GM21786 (cell line): Measurements from ENCODE around the gene MYLK.
"Not testable (repeated sequence)": the region's sequence is repeated elsewhere in the genome, so short reads cannot be mapped to it uniquely, and the experiment has no call there.

Experiments used
- ATAC-seq: cut with Tn5 transposase; IDR thresholded peaks from one replicate; pipeline ENCODE4 v1.9.1; 2021; ENCODE audit not compliant: unreplicated experiment

MYLK gene

DNA sequence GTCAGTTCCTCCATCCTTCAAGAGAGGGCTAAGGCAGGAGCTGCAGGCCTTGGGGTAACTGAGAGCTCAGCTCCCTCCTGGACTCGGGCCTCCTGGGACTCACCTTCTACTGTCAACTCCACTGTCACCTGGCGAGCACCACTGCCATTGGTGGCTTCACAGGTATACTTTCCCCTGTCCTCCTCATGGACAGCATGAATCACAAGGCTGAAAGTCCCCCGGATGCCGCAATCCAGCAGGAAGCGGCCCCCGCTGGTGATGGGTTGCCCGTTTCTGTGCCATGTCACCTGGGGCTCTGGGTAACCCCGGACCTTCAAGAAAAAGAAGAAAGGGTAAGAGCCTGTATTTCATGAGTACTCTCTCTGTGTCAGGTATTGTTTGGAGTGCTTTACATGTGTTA is 131.9 kb downstream of the MYLK start:
- ATAC-seq, result no peak

DNA sequence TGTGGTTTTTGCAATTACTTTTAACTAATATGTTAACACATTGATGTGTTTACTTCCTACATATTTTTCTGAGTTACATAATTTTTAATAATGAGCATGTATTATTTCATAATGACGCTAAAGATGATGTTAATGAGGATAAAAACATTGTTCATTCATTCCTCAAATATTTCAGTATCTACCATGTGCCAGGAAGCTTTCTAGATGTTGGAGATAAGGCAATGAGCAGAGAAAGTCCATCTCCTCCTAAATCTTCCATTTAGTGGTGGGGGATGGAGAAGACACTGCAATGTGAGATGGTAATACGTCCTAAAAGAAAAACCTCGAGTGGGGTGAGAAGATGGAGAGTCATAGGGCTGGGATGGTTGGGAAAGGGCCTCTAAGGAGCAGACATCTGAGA is 132.7 kb downstream of the MYLK start:
- no peak for ATAC-seq

DNA sequence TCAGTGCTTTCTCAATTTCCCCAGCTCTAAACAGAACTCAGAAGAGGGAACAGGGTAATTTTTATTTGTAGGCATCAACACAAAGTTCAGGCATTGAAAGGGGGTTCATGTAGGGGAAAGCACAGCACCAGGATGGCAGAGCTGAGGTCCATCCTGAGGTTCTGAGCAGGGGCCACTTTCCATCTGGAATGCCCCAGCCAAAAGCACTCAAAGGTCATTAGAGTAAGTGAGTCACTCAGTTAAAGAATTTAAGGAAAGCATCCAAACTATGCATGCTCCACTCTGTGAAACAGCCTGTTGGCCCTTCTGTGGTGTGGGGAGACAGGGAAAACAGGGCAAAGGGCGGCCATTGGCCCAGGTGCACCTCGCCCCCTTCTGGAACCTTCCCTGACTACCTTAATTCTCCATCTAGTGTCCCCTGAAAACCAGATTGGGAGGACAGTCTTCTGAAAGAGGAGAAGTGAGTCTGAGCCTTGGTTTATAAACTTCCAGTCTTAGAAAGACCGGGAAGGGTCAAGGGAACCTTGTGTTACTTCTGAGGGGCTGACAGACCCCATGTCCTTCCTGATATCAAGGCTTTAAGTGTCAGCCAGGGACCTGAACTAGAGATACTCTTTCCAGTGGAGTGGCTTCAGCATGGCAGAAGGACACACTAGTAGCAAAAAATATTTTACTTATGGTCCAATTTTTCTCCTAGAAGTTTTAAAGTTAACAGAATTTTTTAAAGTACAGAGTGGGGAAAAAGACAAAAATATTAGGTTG is 133.3 kb downstream of the MYLK start:
- ATAC-seq, result no peak

DNA sequence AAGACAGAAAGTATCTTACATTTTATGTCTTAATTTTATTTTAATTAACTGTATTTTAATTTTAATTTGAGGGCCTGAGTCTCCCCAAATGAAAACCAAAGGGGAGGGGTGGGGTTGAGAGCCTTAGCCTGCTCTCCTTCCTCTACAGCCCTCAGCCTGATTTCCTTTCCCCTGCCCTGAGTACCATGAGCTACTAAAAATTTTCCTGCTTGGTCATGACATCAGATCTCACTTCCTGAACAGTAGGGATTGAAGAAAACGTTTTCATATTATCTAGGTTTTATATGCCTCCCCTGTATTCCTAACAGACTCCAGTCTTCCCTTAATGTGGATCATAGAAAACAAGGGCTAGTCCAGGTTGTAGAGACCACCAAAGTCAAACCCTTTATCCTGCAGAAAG is 133.9 kb downstream of the MYLK start:
- ATAC-seq, result no peak

DNA sequence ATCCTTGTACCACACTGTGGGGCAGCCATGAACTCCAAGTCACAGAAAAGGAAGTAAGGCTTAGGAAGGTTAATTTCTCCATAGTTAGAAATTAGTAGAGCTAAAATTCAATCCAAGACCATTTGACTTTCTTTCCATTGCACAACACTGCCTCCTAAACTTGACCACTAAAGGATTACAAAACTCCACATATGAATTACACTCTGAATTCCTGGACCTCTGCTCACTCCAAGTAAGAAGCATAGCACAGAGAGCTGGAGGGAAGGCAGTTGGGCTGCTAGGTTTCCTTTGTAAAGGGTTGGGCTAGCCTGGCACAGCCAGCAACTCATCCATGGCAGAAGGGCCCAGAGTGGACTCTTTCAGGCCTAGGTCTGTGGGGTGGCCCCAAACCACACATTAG is 134.4 kb downstream of the MYLK start:
- ATAC-seq, result no peak

DNA sequence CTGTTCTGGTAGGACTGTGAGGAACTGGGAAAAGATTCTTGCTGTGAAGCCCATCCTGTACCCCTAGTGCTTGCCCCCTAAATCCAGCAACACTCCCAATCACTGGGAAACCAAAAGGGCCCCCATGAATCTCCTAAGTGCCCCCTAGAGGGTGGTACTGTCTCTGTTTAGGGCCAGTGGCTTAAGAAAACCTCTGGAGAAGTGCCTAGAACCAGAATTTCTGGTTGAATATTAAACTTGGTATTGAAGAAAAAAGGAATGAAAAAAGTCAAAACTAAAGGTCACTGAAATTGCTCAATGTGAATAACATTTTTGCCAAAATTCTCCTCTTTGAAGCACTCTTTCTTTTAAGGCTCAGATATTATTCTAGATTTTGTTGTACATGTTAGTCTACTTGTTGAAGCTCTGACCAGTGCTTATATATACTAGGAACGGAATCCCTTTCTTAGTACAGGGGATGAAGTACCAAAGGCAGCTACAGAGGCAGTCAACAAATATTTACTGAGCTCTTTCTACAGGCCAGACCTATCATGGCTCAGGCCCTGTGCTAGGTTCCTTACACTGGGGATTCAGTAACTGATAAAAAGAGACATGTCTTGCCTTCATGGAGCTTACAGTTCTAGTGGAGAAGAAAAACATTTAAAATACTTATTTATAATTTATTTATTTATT is 138.8 kb downstream of the MYLK start:
- ATAC-seq, result no peak

DNA sequence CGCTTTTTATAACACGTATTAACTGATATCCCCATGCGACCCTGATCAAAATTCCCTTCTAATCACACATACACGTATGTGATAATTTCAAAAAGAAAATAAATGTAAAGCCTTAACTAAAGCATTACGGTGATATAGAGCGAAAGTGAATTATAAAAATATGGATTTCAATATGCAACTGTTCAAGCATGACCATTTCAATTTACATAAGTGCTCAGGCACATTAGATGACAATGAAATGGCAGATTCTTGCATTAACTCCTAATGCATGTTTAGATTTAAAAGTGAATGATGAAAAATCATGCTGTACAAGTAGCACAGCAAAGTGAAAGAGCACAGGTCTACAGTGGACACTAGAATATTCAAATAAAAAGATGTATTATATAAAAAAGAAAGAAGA is 140.1 kb downstream of the MYLK start:
- ATAC-seq, result no peak

DNA sequence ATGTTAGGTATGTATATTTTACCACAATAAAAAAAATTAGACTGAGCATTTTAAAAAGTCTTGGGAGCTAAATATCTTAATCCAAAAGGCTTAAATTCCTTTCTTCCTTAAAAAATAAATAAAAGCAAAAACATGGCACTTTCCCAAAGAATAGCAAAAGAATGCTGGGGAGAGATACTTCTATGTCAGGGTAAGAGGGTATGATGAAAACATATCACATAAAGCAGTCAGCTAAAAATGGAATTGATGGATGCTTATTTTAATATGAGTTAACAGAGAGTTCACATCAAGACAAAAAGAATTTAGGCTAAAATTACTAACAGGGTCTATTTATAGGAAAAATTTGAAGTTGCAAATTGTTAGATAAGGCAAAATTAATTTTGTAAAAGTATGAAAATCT is 141.0 kb downstream of the MYLK start:
- ATAC-seq, result no peak

DNA sequence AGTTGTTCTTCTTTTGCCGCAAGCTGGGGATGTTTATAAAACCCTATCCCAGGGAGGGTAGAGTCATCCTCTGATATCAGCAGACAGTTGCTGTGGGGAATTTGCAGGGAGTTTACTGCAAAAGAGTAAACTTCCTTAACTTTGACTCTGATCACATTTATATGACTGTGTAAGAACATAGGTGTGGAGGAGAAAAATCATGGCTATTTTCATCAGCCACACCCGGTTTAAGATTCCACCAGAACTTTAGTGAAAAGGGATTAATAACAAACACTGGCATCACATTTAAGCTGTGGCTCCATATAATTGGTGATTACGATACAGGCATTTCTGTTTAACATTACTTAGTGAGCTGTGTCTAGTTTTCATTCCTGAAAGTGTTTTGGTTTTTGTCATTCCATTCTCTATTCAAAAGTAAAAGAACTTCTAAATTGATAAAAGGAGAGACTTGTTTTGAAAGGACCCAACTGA is 143.1 kb downstream of the MYLK start:
- ATAC-seq, result no peak

DNA sequence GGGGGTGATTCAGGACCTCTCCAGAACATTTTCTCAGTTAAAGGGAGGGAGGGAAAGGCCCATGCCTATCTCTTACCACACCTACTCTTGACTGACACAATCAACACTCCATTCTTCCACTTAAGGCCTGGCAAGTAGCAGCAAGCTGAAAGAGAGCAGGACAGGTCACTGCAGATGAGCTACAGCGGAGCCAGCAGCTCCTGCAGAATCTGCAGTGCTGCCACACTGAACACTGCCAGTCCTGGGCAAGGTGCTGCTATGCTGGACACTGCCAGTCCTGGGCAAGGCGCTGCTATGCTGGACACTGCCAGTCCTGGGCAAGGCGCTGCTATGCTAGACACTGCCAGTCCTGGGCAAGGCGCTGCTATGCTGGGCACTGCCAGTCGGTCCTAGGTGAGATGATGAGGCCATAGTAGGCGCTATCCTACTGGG is 143.7 kb downstream of the MYLK start:
- ATAC-seq, result no peak

DNA sequence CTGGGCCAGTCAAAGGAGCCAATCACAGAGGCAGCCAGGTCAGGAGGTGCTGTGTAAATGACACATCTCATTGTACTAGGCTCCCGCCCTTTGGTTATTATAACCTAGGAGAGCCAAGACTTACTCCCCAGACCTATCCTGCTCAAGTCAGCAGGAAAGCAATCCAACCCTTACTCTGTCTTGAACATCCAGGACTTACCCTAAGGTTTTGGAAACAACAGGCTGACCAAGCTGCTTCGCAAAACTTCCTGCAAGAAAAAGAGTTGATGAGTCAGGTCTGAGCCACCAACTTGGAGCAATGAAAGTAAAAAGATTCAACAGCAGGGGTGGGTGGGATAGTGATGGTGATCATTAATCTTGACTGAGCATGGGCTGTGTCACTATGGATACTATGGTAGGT is 144.4 kb downstream of the MYLK start:
- no peak for ATAC-seq

DNA sequence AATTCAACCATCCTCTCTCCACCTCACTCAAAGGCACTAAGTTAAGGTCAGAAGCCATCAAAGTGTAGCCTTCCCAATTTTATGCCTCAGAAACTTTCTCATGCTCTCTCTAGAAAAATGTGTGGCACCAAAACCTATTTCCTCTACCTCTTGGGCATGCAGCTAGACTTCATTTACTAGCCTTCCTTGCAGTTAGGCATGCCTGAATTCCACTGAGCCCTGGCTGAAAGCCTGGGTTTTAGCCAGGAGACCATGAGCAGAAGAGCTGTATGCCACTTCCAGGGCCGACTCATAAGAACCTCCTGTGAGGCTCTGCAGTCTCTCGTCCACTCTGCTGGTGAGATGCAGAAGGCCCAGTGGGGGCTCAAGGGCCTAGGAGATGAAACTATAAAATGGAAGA is 145.0 kb downstream of the MYLK start:
- no peak for ATAC-seq

DNA sequence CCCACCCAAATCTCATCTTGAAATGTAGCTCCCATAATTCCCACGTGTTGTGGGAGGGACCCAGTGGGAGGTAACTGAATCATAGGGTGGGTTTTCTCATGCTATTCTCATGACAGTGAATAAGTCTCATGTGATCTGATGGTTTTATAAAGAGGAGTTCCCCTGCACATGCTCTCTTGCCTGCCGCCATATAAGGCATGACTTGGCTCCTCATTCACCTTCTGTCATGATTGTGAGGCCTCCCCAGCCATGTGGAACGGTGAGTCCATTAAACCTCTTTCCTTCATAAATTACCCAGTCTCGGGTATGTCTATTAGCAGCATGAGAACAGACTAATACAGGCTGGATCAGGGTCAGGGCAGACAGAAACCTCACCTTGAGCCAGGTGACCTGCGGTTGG is 145.6 kb downstream of the MYLK start:
- not testable (repeated sequence) for ATAC-seq

DNA sequence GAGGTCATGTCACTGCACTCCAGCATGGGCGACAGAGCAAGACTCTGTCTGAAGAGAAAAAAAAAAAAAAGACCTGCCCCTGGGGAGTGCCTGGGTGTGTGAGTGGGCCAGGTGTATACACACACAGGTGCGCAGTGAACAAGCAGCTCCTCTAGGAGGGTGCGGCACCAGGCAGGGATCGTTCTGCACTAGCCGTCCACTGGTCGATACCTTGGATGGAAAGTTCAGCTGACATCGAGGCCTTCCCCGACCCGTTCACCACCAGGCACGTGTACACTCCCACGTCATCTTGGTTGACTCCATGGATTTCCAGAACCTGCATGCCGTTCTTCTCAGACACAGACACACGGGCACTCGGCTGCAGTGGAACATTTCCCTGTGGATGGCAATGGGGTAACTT is 147.0 kb downstream of the MYLK start:
- no peak for ATAC-seq

DNA sequence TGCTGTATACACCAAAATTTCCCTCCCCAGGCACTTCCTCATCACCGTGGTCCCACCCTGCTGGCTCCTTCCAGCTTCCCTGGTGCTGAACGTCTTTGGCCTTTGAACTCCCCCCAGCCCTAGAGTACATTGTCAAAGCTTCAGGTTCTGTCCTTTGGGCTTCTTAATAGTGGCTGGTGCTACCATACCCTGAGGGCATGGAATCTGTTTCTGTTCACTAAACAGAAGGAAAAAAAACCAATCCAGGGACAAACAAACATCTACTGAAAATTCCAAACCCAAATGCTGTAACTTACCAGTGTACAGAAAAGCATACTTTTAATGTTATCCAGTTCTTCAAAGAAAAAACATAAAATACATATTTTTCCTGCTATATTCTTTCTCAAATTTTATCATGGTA is 148.7 kb downstream of the MYLK start:
- ATAC-seq, result no peak

DNA sequence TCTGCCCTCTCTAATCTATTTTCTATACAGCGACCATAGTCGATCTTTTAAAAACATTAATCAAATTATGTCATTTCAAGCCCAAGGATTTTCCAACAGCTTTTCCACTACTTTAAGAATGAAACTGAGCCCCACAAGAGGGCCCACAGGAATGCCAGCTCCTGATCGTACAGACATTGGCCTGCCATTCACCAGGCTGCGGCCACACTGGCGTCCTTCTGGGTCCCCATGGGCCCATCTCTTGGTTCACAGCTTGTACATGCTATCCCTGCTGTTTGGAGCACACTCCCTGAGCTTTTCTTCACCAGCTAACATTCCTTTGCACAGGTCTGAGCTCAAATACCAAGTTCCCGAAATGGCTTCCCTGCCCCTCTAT is 149.6 kb downstream of the MYLK start:
- ATAC-seq, result no peak

DNA sequence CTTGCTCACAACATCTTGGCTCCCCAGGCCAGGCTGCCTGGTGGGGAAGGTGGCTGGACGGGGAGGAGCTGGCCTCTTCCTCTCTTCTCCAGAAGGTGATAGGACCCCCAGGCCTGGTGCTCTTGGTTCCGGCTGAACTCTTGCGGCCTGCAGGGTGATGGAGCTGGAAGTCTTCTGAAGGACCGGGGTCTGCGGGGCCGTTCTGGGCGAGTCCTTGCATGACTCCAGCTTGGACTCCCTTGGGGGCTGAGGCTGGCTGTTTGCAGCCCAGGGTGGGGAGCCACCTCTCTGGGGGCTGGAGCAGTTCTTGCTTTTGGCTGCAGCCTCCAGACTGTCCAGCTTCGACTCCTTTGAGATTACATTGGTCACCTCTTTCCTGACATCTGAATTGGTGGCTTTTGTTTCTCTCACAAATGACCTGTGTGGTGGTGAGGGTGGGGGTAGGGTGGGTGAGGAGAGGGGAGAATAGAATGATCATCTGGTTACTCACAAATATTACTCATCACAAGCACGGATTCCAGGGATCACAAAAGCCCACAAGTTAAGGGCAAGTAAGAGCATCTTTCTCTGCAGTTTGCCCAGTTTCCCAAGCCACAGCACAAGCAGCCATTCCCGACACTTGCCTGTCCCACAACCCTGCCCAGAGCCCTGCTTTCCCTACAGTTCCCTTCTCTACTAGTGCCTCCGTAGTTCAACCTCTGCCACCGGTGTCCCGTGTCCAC is 150.2 kb downstream of the MYLK start:
- no peak for ATAC-seq

DNA sequence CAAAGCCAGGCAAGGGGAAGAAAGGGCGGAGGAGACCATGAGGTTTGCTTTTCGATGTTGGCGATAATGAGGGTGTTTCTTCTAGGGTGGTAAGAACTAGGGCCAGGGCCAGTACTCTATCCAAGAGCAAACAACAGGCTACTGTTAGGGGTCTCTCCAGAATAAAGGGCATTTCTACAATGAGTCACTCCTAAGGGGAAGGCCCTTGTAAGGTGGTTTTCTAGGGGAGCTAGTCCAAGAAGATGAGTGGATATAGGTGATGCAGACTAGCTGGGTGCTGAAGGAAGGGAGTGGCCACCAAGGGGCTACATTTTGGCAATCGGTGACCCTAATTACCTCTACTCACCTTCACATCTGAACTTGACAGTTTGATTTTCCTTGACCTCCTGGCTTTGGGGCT is 150.8 kb downstream of the MYLK start:
- ATAC-seq, result no peak

DNA sequence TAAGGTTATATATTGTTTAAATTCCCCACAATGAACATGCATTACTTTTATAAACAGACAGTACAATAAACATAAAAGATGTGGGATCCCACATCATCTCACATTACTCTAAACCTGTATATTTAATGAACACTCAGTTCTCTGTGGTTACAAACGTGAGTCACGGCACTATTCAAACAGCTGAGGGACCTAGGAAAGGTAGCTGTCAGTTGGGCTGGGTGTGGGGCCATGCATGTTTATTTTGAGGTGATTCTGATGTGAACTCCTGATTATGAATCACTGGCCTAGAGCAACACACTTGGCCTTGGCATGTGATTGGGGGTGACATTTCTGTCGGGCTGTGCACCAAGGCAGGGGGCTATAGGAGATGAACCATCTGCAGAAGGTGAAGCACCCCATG is 151.7 kb downstream of the MYLK start:
- no peak for ATAC-seq

DNA sequence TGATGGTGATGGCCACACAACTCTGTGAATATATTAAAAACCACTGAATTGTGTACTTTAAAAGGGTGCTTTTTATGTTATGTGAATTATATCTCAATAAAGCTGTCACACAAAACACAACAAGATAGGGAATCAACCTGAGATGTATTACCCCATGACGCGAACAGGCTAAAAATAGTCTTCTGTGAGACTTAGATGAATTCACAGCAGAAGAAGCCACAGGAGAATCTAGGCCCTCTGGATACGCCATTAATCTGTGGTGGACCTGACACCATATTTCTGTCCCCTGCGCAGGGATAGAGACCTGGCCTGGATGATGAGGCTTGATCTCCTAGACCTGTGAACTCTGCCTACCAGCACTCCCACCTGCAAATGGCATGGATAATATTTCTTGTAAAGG is 153.3 kb downstream of the MYLK start:
- no peak for ATAC-seq

DNA sequence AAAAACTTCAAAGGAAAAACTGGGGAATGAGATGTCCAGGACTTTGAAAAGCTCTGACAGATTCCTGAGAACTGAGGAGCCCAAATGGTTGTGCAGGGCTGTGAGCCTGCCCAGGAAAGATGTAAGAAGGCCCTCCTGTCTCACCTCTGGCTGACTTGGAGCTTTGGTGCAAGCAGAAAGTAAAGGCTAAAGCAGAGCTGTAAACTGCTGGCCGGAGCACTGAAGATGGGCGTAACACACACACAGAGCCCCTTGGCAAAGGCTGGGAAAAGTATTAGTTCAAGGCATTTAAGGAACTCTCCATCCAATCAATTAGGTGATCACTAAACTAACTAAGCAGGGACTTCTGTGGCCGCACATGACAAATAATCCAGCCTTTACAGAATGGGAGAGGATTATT is 155.1 kb downstream of the MYLK start:
- ATAC-seq, result no peak

DNA sequence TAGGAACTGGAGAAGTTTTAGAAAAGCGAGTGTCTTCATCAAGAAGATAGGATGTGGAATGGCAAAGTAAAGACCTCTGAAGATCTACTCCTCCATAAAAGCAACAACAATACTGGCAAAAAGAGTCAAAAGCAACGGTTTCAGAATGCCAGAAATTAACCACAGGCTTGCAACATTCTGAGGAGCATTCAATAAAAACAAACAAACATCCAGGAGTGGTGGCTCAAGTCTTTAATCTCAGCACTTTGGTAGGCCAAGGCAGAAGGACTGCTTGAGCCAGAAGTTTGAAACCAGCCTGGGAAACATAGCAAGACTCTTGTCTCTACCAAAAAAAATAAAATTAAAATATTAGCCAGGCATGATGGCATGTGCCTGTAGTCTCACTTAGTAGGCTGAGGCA is 156.1 kb downstream of the MYLK start:
- ATAC-seq, result no peak
